MM.1S (cell line): Measurements from ENCODE around the gene LRCH4.
A peak's percentile ranks its signal among the peaks of the same experiment; 100 is the strongest.

Experiments used
- DNase-seq: peaks from one replicate; pipeline ENCODE4 v3.0.0-alpha.2; 2015
- H2AFZ ChIP-seq: fragments of 300-600 bp; sonication (generic); 2 replicates; pipeline ENCODE4 v1.6.0; 2016; ENCODE audit warnings: antibody characterized with exemption, low read length
- H3F3A ChIP-seq: fragments of 300-600 bp; sonication (generic); 2 replicates; pipeline ENCODE4 v1.6.1; 2016; ENCODE audit warnings: mild to moderate bottlenecking, antibody characterized with exemption, low read length, moderate library complexity, mixed read lengths; ENCODE audit not compliant: insufficient read depth
- H3K27ac ChIP-seq: fragments of 300-600 bp; sonication (generic); 2 replicates; pipeline ENCODE4 v1.5.1; 2016; ENCODE audit warnings: mild to moderate bottlenecking, low read length
- H3K27me3 ChIP-seq: fragments of 300-600 bp; sonication (generic); replicated peaks from 2 replicates; pipeline ENCODE4 v1.6.0; 2016; ENCODE audit warnings: low read length; ENCODE audit not compliant: insufficient read depth
- H3K36me3 ChIP-seq: fragments of 300-600 bp; sonication (generic); replicated peaks from 2 replicates; pipeline ENCODE4 v1.6.1; 2016; ENCODE audit warnings: mild to moderate bottlenecking, low read length, mixed read lengths; ENCODE audit not compliant: insufficient read depth
- H3K4me1 ChIP-seq: fragments of 300-600 bp; sonication (generic); 2 replicates; pipeline ENCODE4 v1.6.1; 2016; ENCODE audit warnings: low read length, mixed read lengths
- H3K4me2 ChIP-seq: fragments of 300-600 bp; sonication (generic); 2 replicates; pipeline ENCODE4 v1.6.0; 2016; ENCODE audit warnings: low read depth, low read length
- H3K4me3 ChIP-seq: fragments of 300-600 bp; sonication (generic); 2 replicates; pipeline ENCODE4 v1.5.1; 2016; ENCODE audit warnings: low read length, mixed read lengths
- H3K79me2 ChIP-seq: fragments of 300-600 bp; sonication (generic); 2 replicates; pipeline ENCODE4 v1.6.1; 2016; ENCODE audit warnings: mixed run types, low read length, mixed read lengths
- H3K9ac ChIP-seq: fragments of 300-600 bp; sonication (generic); 2 replicates; pipeline ENCODE4 v1.6.1; 2016; ENCODE audit warnings: low read length, mixed read lengths
- H3K9me2 ChIP-seq: fragments of 300-600 bp; sonication (generic); replicated peaks from 2 replicates; pipeline ENCODE4 v1.6.1; 2016; ENCODE audit warnings: mild to moderate bottlenecking, low read length, mixed read lengths; ENCODE audit not compliant: insufficient read depth
- H3K9me3 ChIP-seq: fragments of 300-600 bp; sonication (generic); replicated peaks from 2 replicates; pipeline ENCODE4 v1.6.1; 2016; ENCODE audit warnings: mild to moderate bottlenecking, low read length, mixed read lengths; ENCODE audit not compliant: insufficient read depth
- H4K20me1 ChIP-seq: fragments of 300-600 bp; sonication (generic); 2 replicates; pipeline ENCODE4 v1.6.1; 2016; ENCODE audit warnings: mild to moderate bottlenecking, low read length, moderate library complexity, mixed read lengths; ENCODE audit not compliant: insufficient read depth
- CTCF ChIP-seq: fragments of 300-600 bp; sonication (generic); IDR thresholded peaks from 2 replicates; pipeline ENCODE4 v1.5.1; 2016; ENCODE audit warnings: antibody characterized with exemption, low read length, mixed read lengths
- EZH2 ChIP-seq: fragments of 300-600 bp; sonication (generic); optimal IDR thresholded peaks from 2 replicates; pipeline ENCODE3; 2017; ENCODE audit warnings: low read depth, mild to moderate bottlenecking, antibody characterized with exemption, low read length, mixed read lengths
- EZH2phosphoT487 ChIP-seq: fragments of 300-600 bp; sonication (generic); IDR thresholded peaks from 2 replicates; pipeline ENCODE4 v1.6.1; 2018; ENCODE audit warnings: antibody characterized with exemption, low read length

Gene LRCH4

GRCh38 chr7:100602889-100603725 is 17.2 kb upstream of the LRCH4 start:
- Histone ChIP-seq H3K4me3 (no peak overlapping the region), H3K9ac (no peak overlapping the region), H3K4me1 (no peaks in the 10 kb centered on the region; the same call in 1 of the 2 replicates), H2AFZ (no peak overlapping the region), H3K36me3 (no peaks in the 10 kb centered on the region), H3F3A (no peaks in the 10 kb centered on the region), H3K27ac (no peak overlapping the region), H3K27me3 (peaks cover 76% of the 10 kb centered on the region), H3K4me2 (peak overlapping the region; percentile 99; the same call in 1 of the 2 replicates), H3K9me2 (no peaks in the 10 kb centered on the region), H3K79me2 (no peaks in the 10 kb centered on the region), H3K9me3 (no peaks in the 10 kb centered on the region), H4K20me1 (no peaks in the 10 kb centered on the region)
- no peak for TF ChIP-seq EZH2phosphoT487
- DNase-seq: no peak

GRCh38 chr7:100600730-100601038 is 14.8 kb upstream of the LRCH4 start:
- Histone ChIP-seq H3F3A (no peaks in the 10 kb centered on the region), H3K9ac (no peak overlapping the region), H3K9me3 (no peaks in the 10 kb centered on the region), H4K20me1 (no peaks in the 10 kb centered on the region), H3K27me3 (peaks cover 66% of the 10 kb centered on the region), H3K9me2 (no peaks in the 10 kb centered on the region), H3K36me3 (no peaks in the 10 kb centered on the region), H2AFZ (no peak overlapping the region), H3K79me2 (no peaks in the 10 kb centered on the region), H3K4me1 (no peaks in the 10 kb centered on the region; the same call in 1 of the 2 replicates), H3K27ac (no peak overlapping the region), H3K4me2 (no peak overlapping the region), H3K4me3 (no peak overlapping the region)
- DNase-seq: no peak
- no peak for TF ChIP-seq EZH2
- TF ChIP-seq EZH2phosphoT487: no peak
- no peak for TF ChIP-seq CTCF

GRCh38 chr7:100599911-100600729 is 14.2 kb upstream of the LRCH4 start:
- Histone ChIP-seq H3K4me1 (no peaks in the 10 kb centered on the region; the same call in 1 of the 2 replicates), H2AFZ (no peak overlapping the region), H3K27ac (no peak overlapping the region), H3K27me3 (peaks cover 65% of the 10 kb centered on the region), H3K9me2 (no peaks in the 10 kb centered on the region), H3K9me3 (no peaks in the 10 kb centered on the region), H3K9ac (no peak overlapping the region), H3K79me2 (no peaks in the 10 kb centered on the region), H3K36me3 (no peaks in the 10 kb centered on the region), H3K4me2 (no peak overlapping the region), H4K20me1 (no peaks in the 10 kb centered on the region), H3K4me3 (no peak overlapping the region), H3F3A (no peaks in the 10 kb centered on the region)
- peak; percentile 35 for TF ChIP-seq CTCF
- TF ChIP-seq EZH2: no peak
- TF ChIP-seq EZH2phosphoT487: no peak
- no peak for DNase-seq

- no peak for DNase-seq
- Histone ChIP-seq H3K27me3 (peaks cover 66% of the 10 kb centered on the region), H3K4me3 (no peak overlapping the region), H3K79me2 (no peaks in the 10 kb centered on the region), H3K9ac (no peak overlapping the region), H4K20me1 (no peaks in the 10 kb centered on the region), H3K36me3 (no peaks in the 10 kb centered on the region), H3F3A (no peaks in the 10 kb centered on the region), H3K9me2 (no peaks in the 10 kb centered on the region), H3K9me3 (no peaks in the 10 kb centered on the region), H3K27ac (no peak overlapping the region), H3K4me2 (no peak overlapping the region), H2AFZ (no peak overlapping the region), H3K4me1 (no peaks in the 10 kb centered on the region)
- TF ChIP-seq EZH2 (no peak), CTCF (no peak), EZH2phosphoT487 (no peak)
Observed at GRCh38 chr7:100598425-100598824, 12.5 kb upstream of the LRCH4 start.
